ENCODE measurements around the gene PRLH. TPM values are rescaled to one million over a fixed set of nuclear protein-coding genes. Genes with fewer than 3 reads are reported as not detected.

PRLH gene
- total and polyA plus RNA-seq, 2 donors (not counting 1 experiment from before 2014, with no cell fraction given): not detected

- Histone ChIP-seq H3K4me1 (ENCODE audit: control insufficient read depth, extremely low read depth, insufficient read depth, low read length) (peaks cover 8% of the 10 kb centered on the region), H2AFZ (ENCODE audit: low read length) (peak overlapping the region; percentile 17), H4K20me1 (ENCODE audit: control insufficient read depth, extremely low read depth, insufficient read depth, low read length) (no peaks in the 10 kb centered on the region), H3K79me2 (ENCODE audit: control insufficient read depth, insufficient read depth, low read length) (no peaks in the 10 kb centered on the region), H3K9me3 (ENCODE audit: control insufficient read depth, insufficient read depth, low read depth, low read length) (no peaks in the 10 kb centered on the region), H3K4me2 (ENCODE audit: extremely low read depth, insufficient read depth, low read length) (no peak overlapping the region), H3K4me3 (replicated peaks in 1 of 4; ENCODE audit: control extremely low read depth in 1 of 4, insufficient read depth in 1 of 4, low read depth in 3 of 4, low read length in 4 of 4) (no peak overlapping the region), H3K27me3 (ENCODE audit: control insufficient read depth, insufficient read depth, low read length) (no peaks in the 10 kb centered on the region), H3K27ac (ENCODE audit: insufficient read depth, low read length) (peak overlapping the region; percentile 22), H3K36me3 (ENCODE audit: control insufficient read depth, insufficient read depth, low read length) (no peaks in the 10 kb centered on the region), H3K9ac (ENCODE audit: insufficient read depth, low read length) (no peak overlapping the region)
- no peak for DNase-seq (ENCODE audit: low read depth in 2 of 2)
- no peak for TF ChIP-seq EZH2 (IDR thresholded peaks at IDR 0.05; ENCODE audit: low read length, missing control alignments)
- TF ChIP-seq CTCF (conservative IDR thresholded peaks at IDR 0.05 in 1 of 2, IDR thresholded peaks at IDR 0.05 in 1 of 2; ENCODE audit: low read depth in 1 of 2, low read length in 2 of 2): no peak
Measured at GRCh38 chr2:237603049-237603717, 36.8 kb downstream of the PRLH start.

DNA sequence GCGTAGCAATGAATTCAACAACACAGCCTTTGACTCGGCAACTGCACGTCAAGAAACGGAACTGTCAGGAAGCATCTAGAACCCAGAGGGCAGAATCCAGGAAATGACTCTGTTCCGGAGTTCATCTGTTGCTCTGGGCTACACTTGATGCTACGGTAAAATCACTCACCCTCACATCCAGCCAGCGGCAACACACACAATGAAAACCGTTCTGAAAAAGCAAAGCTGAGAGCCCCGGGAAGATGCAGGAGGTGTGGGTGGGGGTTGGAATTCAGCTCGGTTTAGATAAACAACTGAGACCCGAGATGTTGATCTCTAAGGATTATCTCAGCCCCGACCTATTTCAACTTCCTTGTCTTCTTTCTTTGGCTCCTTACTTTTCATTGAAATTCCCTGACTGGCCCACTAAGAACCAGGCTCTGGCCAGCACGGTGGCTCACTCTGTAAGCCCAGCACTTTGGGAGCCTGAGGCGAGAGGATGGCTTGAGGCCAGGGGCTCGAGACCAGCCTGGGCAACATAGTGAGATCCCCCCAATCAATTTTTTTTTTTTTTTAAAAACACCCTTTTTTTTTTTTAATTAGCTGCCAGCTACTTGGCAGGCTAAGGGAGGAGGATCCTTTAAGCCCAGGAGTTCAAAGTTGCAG, 37.5 kb downstream of the PRLH start:
- H2AFZ ChIP-seq (ENCODE audit: low read length): peak overlapping the region; percentile 17

More for the DNA sequence above, 37.5 kb downstream of the PRLH start:
- TF ChIP-seq EZH2 (IDR thresholded peaks at IDR 0.05; ENCODE audit: low read length, missing control alignments) (no peak), CTCF (conservative IDR thresholded peaks at IDR 0.05 in 1 of 2, IDR thresholded peaks at IDR 0.05 in 1 of 2; ENCODE audit: low read depth in 1 of 2, low read length in 2 of 2) (no peak)
- no peaks in the 10 kb centered on the region for H3K36me3 ChIP-seq (ENCODE audit: control insufficient read depth, insufficient read depth, low read length)
- H3K27ac ChIP-seq (ENCODE audit: insufficient read depth, low read length): peak overlapping the region; percentile 6
- no peak overlapping the region for H3K4me3 ChIP-seq (replicated peaks in 1 of 4; ENCODE audit: control extremely low read depth in 1 of 4, insufficient read depth in 1 of 4, low read depth in 3 of 4, low read length in 4 of 4)
- no peak overlapping the region for H3K9ac ChIP-seq (ENCODE audit: insufficient read depth, low read length)
- no peak overlapping the region for H3K4me2 ChIP-seq (ENCODE audit: extremely low read depth, insufficient read depth, low read length)
- no peaks in the 10 kb centered on the region for H4K20me1 ChIP-seq (ENCODE audit: control insufficient read depth, extremely low read depth, insufficient read depth, low read length)
- H3K4me1 ChIP-seq (ENCODE audit: control insufficient read depth, extremely low read depth, insufficient read depth, low read length): peaks cover 8% of the 10 kb centered on the region
- no peaks in the 10 kb centered on the region for H3K79me2 ChIP-seq (ENCODE audit: control insufficient read depth, insufficient read depth, low read length)
- H3K27me3 ChIP-seq (ENCODE audit: control insufficient read depth, insufficient read depth, low read length): no peaks in the 10 kb centered on the region
- H3K9me3 ChIP-seq (ENCODE audit: control insufficient read depth, insufficient read depth, low read depth, low read length): no peaks in the 10 kb centered on the region
- DNase-seq (ENCODE audit: low read depth in 2 of 2): peak; percentile 46 to 65

All from fibroblast of lung (primary cell).